Measurements from ENCODE around the gene ZFYVE28. TPM values are rescaled to one million over a fixed set of nuclear protein-coding genes. Genes with fewer than 3 reads are reported as not detected.

The ZFYVE28 gene
- total and polyA plus RNA-seq, 2 donors (not counting 1 experiment from before 2014, with no cell fraction given): 5.8 to 12.1 TPM

GRCh38 chr4:2386717-2387116 lies 31.7 kb downstream of the ZFYVE28 start:
- Mint-ChIP-seq H3K4me1 (peaks cover 30% of the 10 kb centered on the region), H3K9me3 (ENCODE audit: insufficient read depth) (no peaks in the 10 kb centered on the region), H3K27me3 (peaks cover 7% of the 10 kb centered on the region), H3K27ac (no peak overlapping the region), H3K4me3 (no peak overlapping the region)
- no peak overlapping the region for H3K27ac ChIP-seq (ENCODE audit: low read length in 2 of 2)
- no peaks in the 10 kb centered on the region for H3K79me2 ChIP-seq (ENCODE audit: control insufficient read depth, insufficient read depth, low read length)
- H3K9me3 ChIP-seq (ENCODE audit: control extremely low read depth in 1 of 3, control insufficient read depth in 2 of 3, insufficient read depth in 1 of 3, low read length in 2 of 3): no peaks in the 10 kb centered on the region
- H3K36me3 ChIP-seq (replicated peaks in 1 of 2; ENCODE audit: control extremely low read depth in 1 of 2, control insufficient read depth in 1 of 2, extremely low read depth in 1 of 2, insufficient read depth in 2 of 2, low read length in 1 of 2): no peaks in the 10 kb centered on the region
- H4K20me1 ChIP-seq (ENCODE audit: control insufficient read depth, insufficient read depth, low read length, poor library complexity, severe bottlenecking): no peaks in the 10 kb centered on the region
- no peak overlapping the region for H3K4me3 ChIP-seq (ENCODE audit: control extremely low read depth in 1 of 5, extremely low read depth in 1 of 5, insufficient read depth in 1 of 5, low read depth in 2 of 5, low read length in 4 of 5)
- no peak overlapping the region for H3K9ac ChIP-seq (ENCODE audit: low read length)
- WGBS (ENCODE audit: insufficient coverage): 92% methylated on average over 18 of the region's 19 CpGs
- CTCF ChIA-PET: no interaction called here
- ATAC-seq (ENCODE audit: low read depth): no peak
- peaks cover 7 to 12% of the 10 kb centered on the region in 2 donors for H3K4me1 ChIP-seq (ENCODE audit: control insufficient read depth in 2 of 2, insufficient read depth in 2 of 2, low read length in 2 of 2)
- peaks cover 0 to 30% (median 8%) of the 10 kb centered on the region in 4 experiments for H3K27me3 ChIP-seq (replicated peaks in 1 of 4; ENCODE audit: control extremely low read depth in 1 of 4, control insufficient read depth in 3 of 4, insufficient read depth in 4 of 4, low read length in 3 of 4)
- POLR2A ChIA-PET: interaction anchor here (0.7 kb wide), 1 partner anchor 11 kb away, joined by 3 read pairs; no protein-coding TSS in a partner anchor
- TF ChIP-seq EZH2 (IDR thresholded peaks at IDR 0.05; ENCODE audit: borderline replicate concordance, insufficient read depth, low read depth, low read length, poor library complexity, severe bottlenecking): no peak
- TF ChIP-seq CTCF (IDR thresholded peaks at IDR 0.05): no peak
- DNase-seq: no peak
- H3K4me2 ChIP-seq (replicated peaks; ENCODE audit: low read depth, low read length, poor library complexity, severe bottlenecking): no peak overlapping the region
- intact Hi-C loops (cut with micrococcal nuclease): no loop called here
- H2AFZ ChIP-seq (ENCODE audit: insufficient read depth, low read depth, low read length, poor library complexity, severe bottlenecking): no peak overlapping the region

- Histone ChIP-seq H3K27ac (ENCODE audit: low read length in 2 of 2) (no peak overlapping the region), H3K9ac (ENCODE audit: low read length) (no peak overlapping the region), H3K9me3 (ENCODE audit: control extremely low read depth in 1 of 3, control insufficient read depth in 2 of 3, insufficient read depth in 1 of 3, low read length in 2 of 3) (no peaks in the 10 kb centered on the region), H3K4me3 (ENCODE audit: control extremely low read depth in 1 of 5, extremely low read depth in 1 of 5, insufficient read depth in 1 of 5, low read depth in 2 of 5, low read length in 4 of 5) (no peak overlapping the region), H3K36me3 (replicated peaks in 1 of 2; ENCODE audit: control extremely low read depth in 1 of 2, control insufficient read depth in 1 of 2, extremely low read depth in 1 of 2, insufficient read depth in 2 of 2, low read length in 1 of 2) (no peaks in the 10 kb centered on the region), H3K4me1 (ENCODE audit: control insufficient read depth in 2 of 2, insufficient read depth in 2 of 2, low read length in 2 of 2) (peaks cover 0 to under 1% of the 10 kb centered on the region in 2 donors), H3K4me2 (replicated peaks; ENCODE audit: low read depth, low read length, poor library complexity, severe bottlenecking) (no peak overlapping the region), H3K79me2 (ENCODE audit: control insufficient read depth, insufficient read depth, low read length) (no peaks in the 10 kb centered on the region), H2AFZ (ENCODE audit: insufficient read depth, low read depth, low read length, poor library complexity, severe bottlenecking) (no peak overlapping the region), H4K20me1 (ENCODE audit: control insufficient read depth, insufficient read depth, low read length, poor library complexity, severe bottlenecking) (no peaks in the 10 kb centered on the region), H3K27me3 (replicated peaks in 1 of 4; ENCODE audit: control extremely low read depth in 1 of 4, control insufficient read depth in 3 of 4, insufficient read depth in 4 of 4, low read length in 3 of 4) (peaks cover 0 to 24% (median 5%) of the 10 kb centered on the region in 4 experiments)
- Mint-ChIP-seq H3K4me1 (peaks cover 19% of the 10 kb centered on the region), H3K27me3 (peaks cover 3% of the 10 kb centered on the region), H3K27ac (no peak overlapping the region), H3K9me3 (ENCODE audit: insufficient read depth) (no peaks in the 10 kb centered on the region), H3K4me3 (no peak overlapping the region)
- no peak for ATAC-seq (ENCODE audit: low read depth)
- 95% methylated on average over 8 of the region's 8 CpGs for WGBS (ENCODE audit: insufficient coverage)
- ChIA-PET CTCF (no interaction called here), POLR2A (no interaction called here)
- TF ChIP-seq CTCF (IDR thresholded peaks at IDR 0.05): no peak
- TF ChIP-seq EZH2 (IDR thresholded peaks at IDR 0.05; ENCODE audit: borderline replicate concordance, insufficient read depth, low read depth, low read length, poor library complexity, severe bottlenecking): no peak
- intact Hi-C loops (cut with micrococcal nuclease): no loop called here
- no peak for DNase-seq
Observed at GRCh38 chr4:2385516-2385915, 32.9 kb downstream of the ZFYVE28 start.

Data from B cell (primary cell).